K562 (cell line): ENCODE measurements around the gene CHST7. TPM values are rescaled to one million over a fixed set of nuclear protein-coding genes. Genes with fewer than 3 reads are reported as not detected.

Experiments used
- ATAC-seq: fragments of 200-7000 bp; cut with Tn5 transposase; 3 replicates; pipeline ENCODE4 v1.9.1; 2020; ENCODE audit warnings: moderate library complexity
- BruUV-seq: library from RNA; stranded (reverse); fragments of 400-500 nt; replicated peaks from 2 replicates; lab custom pipeline; 2021; lab: Mats Ljungman, UMichigan
- CTCF ChIA-PET: fragments of 300-600 bp; formaldehyde crosslinking; extraction: SDS; loops from one replicate; lab custom pipeline; 2021; ENCODE audit warnings: low intra/inter-chr PET ratio; lab: Yijun Ruan, JAX
- POLR2A ChIA-PET: fragments of 300-600, 350-650 bp; sonication (Branson Sonifier 250); formaldehyde crosslinking; extraction: SDS; loops from one replicate; lab custom pipeline; 2021; ENCODE audit warnings: antibody characterized with exemption, inconsistent platforms; lab: Yijun Ruan, JAX
- DNase-seq, 4 experiments: peaks; one replicate each; pipeline versions ENCODE4 v3.0.0 to v3.0.0-alpha.2; 2011 to 2018; ENCODE audit warnings: low spot score in 3 of 4, mixed read lengths in 3 of 4; ENCODE audit errors: extremely low read depth in 1 of 4
- FAIRE-seq: peaks from 2 replicates; lab custom pipeline; 2011; peaks lifted over from hg19 to GRCh38; lab: Jason Lieb, UNC
- H2AFZ ChIP-seq: 2 replicates; pipeline ENCODE4 v1.6.0; 2011; ENCODE audit warnings: low read depth, low read length, control low read depth, inconsistent platforms
- H3K27ac ChIP-seq: fragments of 200-600 bp; 3 replicates; pipeline ENCODE4 v1.8.0; 2011; ENCODE audit warnings: low read depth, mild to moderate bottlenecking, control low read depth, inconsistent platforms, low read length, moderate library complexity, mixed read lengths; ENCODE audit errors: extremely low read depth
- H3K27me3 ChIP-seq, 2 experiments: fragments of 300-600 bp in 1 of 2; 2 replicates in 1 of 2; 3 replicates in 1 of 2; pipeline versions ENCODE4 v1.6.0 to v1.8.0; 2011; ENCODE audit warnings: inconsistent platforms in 2 of 2, low read length in 2 of 2, mild to moderate bottlenecking in 1 of 2, mixed read lengths in 1 of 2, moderate library complexity in 1 of 2; ENCODE audit not compliant: control insufficient read depth in 2 of 2, insufficient read depth in 2 of 2
- H3K36me3 ChIP-seq: fragments of 300-600 bp; 3 replicates; pipeline ENCODE4 v1.8.0; 2011; ENCODE audit warnings: mild to moderate bottlenecking, low read length, inconsistent platforms; ENCODE audit not compliant: control insufficient read depth, insufficient read depth
- H3K4me1 ChIP-seq, 2 experiments: fragments of 200-600 bp in 1 of 2; replicated peaks in 1 of 2; 2 replicates in 1 of 2; 3 replicates in 1 of 2; pipeline versions ENCODE4 v1.5.1 to v1.8.0; 2011; ENCODE audit warnings: inconsistent platforms in 2 of 2, low read length in 2 of 2, mild to moderate bottlenecking in 1 of 2, mixed read lengths in 1 of 2, moderate library complexity in 1 of 2; ENCODE audit not compliant: control insufficient read depth in 2 of 2, insufficient read depth in 2 of 2
- H3K4me2 ChIP-seq: 2 replicates; pipeline ENCODE4 v1.6.1; 2011; ENCODE audit warnings: low read length, control low read depth, inconsistent platforms, mixed read lengths; ENCODE audit not compliant: insufficient read depth
- H3K4me3 ChIP-seq: fragments of 200-600 bp; sonication (generic), shearing (Covaris generic); 2 replicates; pipeline ENCODE4 v1.5.1; 2016; ENCODE audit warnings: control low read depth, inconsistent platforms
- H3K79me2 ChIP-seq: fragments of 200-600 bp; 3 replicates; pipeline ENCODE4 v1.8.0; 2011; ENCODE audit warnings: low read length, inconsistent platforms; ENCODE audit not compliant: control insufficient read depth, insufficient read depth
- H3K9ac ChIP-seq, 2 experiments: 2 replicates each; pipeline versions ENCODE4 v1.6.0 to v1.6.1; 2011; ENCODE audit warnings: low read depth in 2 of 2, low read length in 2 of 2, control low read depth in 1 of 2, inconsistent platforms in 1 of 2, mild to moderate bottlenecking in 1 of 2, mixed read lengths in 1 of 2; ENCODE audit not compliant: insufficient read depth in 1 of 2
- H3K9me1 ChIP-seq: one replicate; pipeline ENCODE4 v1.6.0; 2011; ENCODE audit warnings: inconsistent platforms, mild to moderate bottlenecking, low read length, moderate library complexity; ENCODE audit not compliant: control insufficient read depth, insufficient read depth
- H3K9me3 ChIP-seq: replicated peaks from 2 replicates; pipeline ENCODE4 v1.5.1; 2011; ENCODE audit warnings: low read depth, low read length, inconsistent platforms; ENCODE audit not compliant: control insufficient read depth, insufficient read depth
- H4K20me1 ChIP-seq: replicated peaks from 2 replicates; pipeline ENCODE4 v1.6.1; 2011; ENCODE audit warnings: low read length, inconsistent platforms, mixed read lengths; ENCODE audit not compliant: control insufficient read depth, insufficient read depth
- DPF2 ChIP-seq: fragments of 450-650 bp; IDR thresholded peaks from 2 replicates; pipeline ENCODE4 v1.6.1; 2016
- FOXP4 ChIP-seq: sonication (generic); formaldehyde crosslinking; IDR thresholded peaks from 2 replicates; pipeline ENCODE4 v1.8.0; 2022; ENCODE audit warnings: mild to moderate bottlenecking, missing genetic modification reagents, borderline replicate concordance
- POLR2AphosphoS5 ChIP-seq: IDR thresholded peaks from 2 replicates; pipeline ENCODE4 v1.6.1; 2011; ENCODE audit warnings: mild to moderate bottlenecking, low read depth, low read length, moderate library complexity; ENCODE audit not compliant: control insufficient read depth, insufficient read depth
- POLR3A ChIP-seq: IDR thresholded peaks from 2 replicates; pipeline ENCODE4 v1.6.1; 2011; ENCODE audit warnings: borderline replicate concordance, mild to moderate bottlenecking, moderate library complexity; ENCODE audit not compliant: insufficient read length, insufficient read depth; ENCODE audit errors: extremely low read depth
- ZFP91 ChIP-seq: sonication (generic); formaldehyde crosslinking; IDR thresholded peaks from 2 replicates; pipeline ENCODE4 v1.8.0; 2022; ENCODE audit warnings: mild to moderate bottlenecking, missing genetic modification reagents
- ZNF316 ChIP-seq: fragments of 450-650 bp; IDR thresholded peaks from 2 replicates; pipeline ENCODE4 v1.6.1; 2016
- WGBS: fragments of 100-300 bp; shearing (Covaris generic); methylation state at CpG from one replicate; pipeline ENCODE4 v1.1.6; 2016; ENCODE audit warnings: low coverage, mixed read lengths; ENCODE audit not compliant: insufficient coverage; ENCODE audit errors: missing lambda C conversion rate; 5-methylcytosine and 5-hydroxymethylcytosine counted together
- in situ Hi-C: fragments of 300-500 bp; cut with MboI; formaldehyde crosslinking; loops from 4 replicates; pipeline ENCODE4 v1.15.0; 2018; ENCODE audit warnings: inconsistent platforms, mixed read lengths
- intact Hi-C: fragments of 100-400 bp; cut with micrococcal nuclease; formaldehyde crosslinking; loops from 2 replicates; pipeline ENCODE4 v1.14.2; 2022
- polyA plus RNA-seq, 8 experiments: library from polyadenylated mRNA; depleted of rRNA in 4 of 8; stranded (reverse) in 5 of 8; unstranded in 3 of 8; fragments of >200 nt; fragmentation: Nextera tagmentation in 2 of 8; fragmentation: Illumina TruSeq in 1 of 8; extraction: Ambion mirVana in 2 of 8; extraction: Trizol in 1 of 8; gene quantifications; 2 replicates each; pipeline versions ENCODE4 v1.2.1 to v1.2.3, GENCODE V29; 2011 to 2014; ENCODE audit warnings: inconsistent platforms in 1 of 8, missing spikeins in 1 of 8
- total RNA-seq, 7 experiments: library from RNA; depleted of rRNA in 6 of 7; stranded (reverse); fragments of >200 nt in 6 of 7; fragmentation: Illumina TruSeq in 2 of 7; extraction: Trizol in 2 of 7; gene quantifications; 2 replicates each; pipeline versions ENCODE4 v1.2.1 to v1.2.3, GENCODE V29; 2011 to 2021; ENCODE audit warnings: low replicate concordance in 1 of 7
- TF ChIP-seq, protein P1 (sequence below): sonication (generic); formaldehyde crosslinking; IDR thresholded peaks from 2 replicates; pipeline ENCODE4 v1.8.1; 2023; ENCODE audit warnings: mild to moderate bottlenecking, missing genetic modification reagents

Gene CHST7
- total and polyA plus RNA-seq, 9 of the 15 experiments (the other 6 are each of a cell fraction or from before 2014, with no cell fraction given), result 0.04 to 0.41 (median 0.09) TPM; not detected in 2

GRCh38 chrX:46634577-46634976 lies 61.0 kb downstream of the CHST7 start:
- FAIRE-seq, result no peak
- POLR2A ChIA-PET, result no interaction called here
- TF ChIP-seq, protein P1, sequence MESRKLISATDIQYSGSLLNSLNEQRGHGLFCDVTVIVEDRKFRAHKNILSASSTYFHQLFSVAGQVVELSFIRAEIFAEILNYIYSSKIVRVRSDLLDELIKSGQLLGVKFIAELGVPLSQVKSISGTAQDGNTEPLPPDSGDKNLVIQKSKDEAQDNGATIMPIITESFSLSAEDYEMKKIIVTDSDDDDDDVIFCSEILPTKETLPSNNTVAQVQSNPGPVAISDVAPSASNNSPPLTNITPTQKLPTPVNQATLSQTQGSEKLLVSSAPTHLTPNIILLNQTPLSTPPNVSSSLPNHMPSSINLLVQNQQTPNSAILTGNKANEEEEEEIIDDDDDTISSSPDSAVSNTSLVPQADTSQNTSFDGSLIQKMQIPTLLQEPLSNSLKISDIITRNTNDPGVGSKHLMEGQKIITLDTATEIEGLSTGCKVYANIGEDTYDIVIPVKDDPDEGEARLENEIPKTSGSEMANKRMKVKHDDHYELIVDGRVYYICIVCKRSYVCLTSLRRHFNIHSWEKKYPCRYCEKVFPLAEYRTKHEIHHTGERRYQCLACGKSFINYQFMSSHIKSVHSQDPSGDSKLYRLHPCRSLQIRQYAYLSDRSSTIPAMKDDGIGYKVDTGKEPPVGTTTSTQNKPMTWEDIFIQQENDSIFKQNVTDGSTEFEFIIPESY, result no peak
- TF ChIP-seq POLR3A (no peak), DPF2 (no peak), FOXP4 (CRISPR knock-in tag) (no peak), POLR2AphosphoS5 (no peak), ZNF316 (no peak), ZFP91 (CRISPR knock-in tag) (no peak)

More at GRCh38 chrX:46634577-46634976, 61.0 kb downstream of the CHST7 start:
- Histone ChIP-seq H3K9me3 (no peaks in the 10 kb centered on the region), H3K36me3 (no peaks in the 10 kb centered on the region), H3K9ac (no peak overlapping the region), H3K4me3 (no peak overlapping the region), H3K27ac (no peak overlapping the region), H3K27me3 (no peaks in the 10 kb centered on the region), H4K20me1 (no peaks in the 10 kb centered on the region), H3K9me1 (no peaks in the 10 kb centered on the region), H3K79me2 (no peaks in the 10 kb centered on the region), H3K4me1 (no peaks in the 10 kb centered on the region), H3K4me2 (no peak overlapping the region), H2AFZ (no peak overlapping the region)
- CTCF ChIA-PET, result no interaction called here
- no TSS peak for BruUV-seq
- ATAC-seq (no peak), DNase-seq (no peak)
- intact Hi-C loops (no loop called here), in situ Hi-C loops (no loop called here)
- 4% methylated on average over 3 of the region's 3 CpGs for whole genome bisulfite sequencing
